Upper lobe of left lung (tissue), 6 donors: ENCODE results near the gene SLC17A3. TPM values are rescaled to one million over a fixed set of nuclear protein-coding genes. Genes with fewer than 3 reads are reported as not detected.

Experiments
- ATAC-seq, 2 donors: fragments of 200-7000 bp; cut with Tn5 transposase; one replicate each; pipeline ENCODE4 v1.9.1; 2022; ENCODE audit warnings: mild to moderate bottlenecking in 2 of 2, moderate library complexity in 2 of 2; ENCODE audit not compliant: low FRiP score in 2 of 2
- DNase-seq, 2 donors: peaks; one replicate each; pipeline ENCODE4 v3.0.0-alpha.2; 2019 to 2020
- H3K27ac ChIP-seq, 4 donors: fragments of 200-600 bp; sonication (generic); one replicate each; pipeline ENCODE4 v1.5.1; 2016 to 2019
- H3K27me3 ChIP-seq, 4 donors: fragments of 200-600 bp; sonication (generic); one replicate each; pipeline ENCODE4 v1.5.1; 2017 to 2019
- H3K36me3 ChIP-seq, 4 donors: fragments of 200-600 bp; sonication (generic); one replicate each; pipeline ENCODE4 v1.5.1; 2016 to 2019
- H3K4me1 ChIP-seq, 4 donors: fragments of 200-600 bp; sonication (generic); one replicate each; pipeline ENCODE4 v1.5.1; 2018 to 2019
- H3K4me3 ChIP-seq, 4 donors: fragments of 200-600 bp; sonication (generic); one replicate each; pipeline ENCODE4 v1.5.1; 2017 to 2019; ENCODE audit warnings: mild to moderate bottlenecking in 2 of 4, moderate library complexity in 1 of 4
- H3K9me3 ChIP-seq, 4 donors: fragments of 200-600 bp; sonication (generic); one replicate each; pipeline ENCODE4 v1.5.1; 2018 to 2019
- EP300 ChIP-seq, 4 donors: sonication (generic); formaldehyde crosslinking; IDR thresholded peaks; one replicate each; pipeline ENCODE4 v1.5.1; 2017; ENCODE audit warnings: antibody characterized with exemption in 4 of 4, control low read depth in 2 of 4
- POLR2A ChIP-seq, 4 donors: fragments of 450-650 bp; IDR thresholded peaks; one replicate each; pipeline ENCODE4 v1.5.1; 2016 to 2017; ENCODE audit warnings: antibody characterized with exemption in 4 of 4, mild to moderate bottlenecking in 2 of 4
- POLR2AphosphoS5 ChIP-seq, 2 donors: sonication (generic); formaldehyde crosslinking; IDR thresholded peaks; one replicate each; pipeline ENCODE4 v1.5.1; 2017; ENCODE audit warnings: antibody characterized with exemption in 2 of 2
- WGBS, 2 donors: methylation state at CpG; one replicate each; pipeline ENCODE4 v1.1.5; 2017 to 2018; 5-methylcytosine and 5-hydroxymethylcytosine counted together
- total RNA-seq, 6 donors: library from RNA; depleted of rRNA in 4 of 6; stranded (reverse); fragments of >200 nt in 4 of 6; gene quantifications; one replicate each; pipeline versions ENCODE4 v1.1.0 to v1.2.1, GENCODE V29; 2016 to 2021
- TF ChIP-seq, protein P1 (sequence below), 6 experiments: fragments of 450-650 bp in 4 of 6; fragments of 200-600 bp in 2 of 6; sonication (generic) in 2 of 6; IDR thresholded peaks; one replicate each; pipeline ENCODE4 v1.5.1; 2016 to 2019; ENCODE audit warnings: antibody characterized with exemption in 6 of 6
- donor health status: DM: no; HTN: no; CAD: no; lungs with moderate emphysema.
- donor health status: DM: no; HTN: yes; CAD: no; lungs with severe emphysema.

The SLC17A3 gene
- total RNA-seq, 6 donors from 2014 or later = 0.40 TPM; not detected in 5

GRCh38 chr6:25899123-25899522, 25.1 kb upstream of the SLC17A3 start:
- 59 to 72% methylated on average over 2 of the region's 2 CpGs for WGBS, 2 donors
- no peak overlapping the region for H3K4me3 ChIP-seq
- H3K9me3 ChIP-seq = no peaks in the 10 kb centered on the region
- H3K36me3 ChIP-seq = no peaks in the 10 kb centered on the region
- DNase-seq = no peak
- H3K27ac ChIP-seq = no peak overlapping the region
- ATAC-seq = no peak
- TF ChIP-seq, protein P1, sequence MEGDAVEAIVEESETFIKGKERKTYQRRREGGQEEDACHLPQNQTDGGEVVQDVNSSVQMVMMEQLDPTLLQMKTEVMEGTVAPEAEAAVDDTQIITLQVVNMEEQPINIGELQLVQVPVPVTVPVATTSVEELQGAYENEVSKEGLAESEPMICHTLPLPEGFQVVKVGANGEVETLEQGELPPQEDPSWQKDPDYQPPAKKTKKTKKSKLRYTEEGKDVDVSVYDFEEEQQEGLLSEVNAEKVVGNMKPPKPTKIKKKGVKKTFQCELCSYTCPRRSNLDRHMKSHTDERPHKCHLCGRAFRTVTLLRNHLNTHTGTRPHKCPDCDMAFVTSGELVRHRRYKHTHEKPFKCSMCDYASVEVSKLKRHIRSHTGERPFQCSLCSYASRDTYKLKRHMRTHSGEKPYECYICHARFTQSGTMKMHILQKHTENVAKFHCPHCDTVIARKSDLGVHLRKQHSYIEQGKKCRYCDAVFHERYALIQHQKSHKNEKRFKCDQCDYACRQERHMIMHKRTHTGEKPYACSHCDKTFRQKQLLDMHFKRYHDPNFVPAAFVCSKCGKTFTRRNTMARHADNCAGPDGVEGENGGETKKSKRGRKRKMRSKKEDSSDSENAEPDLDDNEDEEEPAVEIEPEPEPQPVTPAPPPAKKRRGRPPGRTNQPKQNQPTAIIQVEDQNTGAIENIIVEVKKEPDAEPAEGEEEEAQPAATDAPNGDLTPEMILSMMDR (IDR thresholded peaks at IDR 0.05) = no peak
- TF ChIP-seq POLR2AphosphoS5 (IDR thresholded peaks at IDR 0.05) (no peak), POLR2A (IDR thresholded peaks at IDR 0.05) (no peak), EP300 (IDR thresholded peaks at IDR 0.05) (no peak)
- no peaks in the 10 kb centered on the region for H3K27me3 ChIP-seq
- H3K4me1 ChIP-seq = no peaks in the 10 kb centered on the region

GRCh38 chr6:25898289-25898977, 24.4 kb upstream of the SLC17A3 start:
- Histone ChIP-seq H3K9me3 (no peaks in the 10 kb centered on the region), H3K4me1 (no peaks in the 10 kb centered on the region), H3K27me3 (no peaks in the 10 kb centered on the region), H3K4me3 (no peak overlapping the region), H3K36me3 (no peaks in the 10 kb centered on the region), H3K27ac (no peak overlapping the region)
- no peak for TF ChIP-seq POLR2A (IDR thresholded peaks at IDR 0.05)
- DNase-seq (no peak), ATAC-seq (no peak)
- 80 to 84% methylated on average over 5 of the region's 5 CpGs for WGBS, 2 donors

GRCh38 chr6:25896252-25896651, 22.2 kb upstream of the SLC17A3 start:
- Histone ChIP-seq H3K9me3 (no peaks in the 10 kb centered on the region), H3K4me1 (no peaks in the 10 kb centered on the region), H3K27ac (no peak overlapping the region), H3K27me3 (no peaks in the 10 kb centered on the region), H3K36me3 (no peaks in the 10 kb centered on the region), H3K4me3 (no peak overlapping the region)
- ATAC-seq = no peak
- DNase-seq = no peak
- 71 to 82% methylated on average over 3 of the region's 3 CpGs for WGBS, 2 donors
- TF ChIP-seq EP300 (IDR thresholded peaks at IDR 0.05) (no peak), POLR2A (IDR thresholded peaks at IDR 0.05) (no peak), POLR2AphosphoS5 (IDR thresholded peaks at IDR 0.05) (no peak)
- TF ChIP-seq, protein P1 (IDR thresholded peaks at IDR 0.05) = no peak

GRCh38 chr6:25895771-25896170, 21.7 kb upstream of the SLC17A3 start:
- Histone ChIP-seq H3K4me1 (no peaks in the 10 kb centered on the region), H3K4me3 (no peak overlapping the region), H3K27ac (no peak overlapping the region), H3K9me3 (no peaks in the 10 kb centered on the region), H3K36me3 (no peaks in the 10 kb centered on the region), H3K27me3 (no peaks in the 10 kb centered on the region)
- 70 to 71% methylated on average over 1 of the region's 1 CpG for whole genome bisulfite sequencing, 2 donors
- no peak for ATAC-seq
- no peak for TF ChIP-seq POLR2AphosphoS5 (IDR thresholded peaks at IDR 0.05)
- TF ChIP-seq, protein P1 (IDR thresholded peaks at IDR 0.05) = no peak
- TF ChIP-seq POLR2A (IDR thresholded peaks at IDR 0.05) = no peak
- TF ChIP-seq EP300 (IDR thresholded peaks at IDR 0.05) = no peak
- no peak for DNase-seq

DNA sequence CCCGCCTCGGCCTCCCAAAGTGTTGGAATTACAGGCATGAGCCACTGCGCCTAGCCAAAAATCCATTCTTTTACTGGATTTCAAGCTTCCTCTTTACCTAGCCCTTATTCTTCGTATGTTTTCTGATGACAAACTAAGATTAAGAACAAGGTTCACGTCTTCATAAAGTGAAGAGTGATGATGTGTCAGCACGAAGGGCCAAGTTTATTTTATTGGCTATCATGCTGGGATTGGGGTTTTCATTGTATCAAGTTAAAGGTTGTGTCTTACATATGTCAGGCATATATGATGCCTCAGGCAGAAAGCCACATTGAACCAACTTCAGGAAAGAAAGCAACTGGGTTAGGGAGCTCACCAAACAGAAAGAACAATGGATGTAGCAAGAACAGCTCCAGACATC, 19.7 kb upstream of the SLC17A3 start:
- no peaks in the 10 kb centered on the region for H3K4me1 ChIP-seq
- H3K4me3 ChIP-seq = no peak overlapping the region
- 87 to 89% methylated on average over 6 of the region's 6 CpGs for WGBS, 2 donors
- H3K27me3 ChIP-seq = no peaks in the 10 kb centered on the region
- TF ChIP-seq EP300 (IDR thresholded peaks at IDR 0.05) (no peak), POLR2AphosphoS5 (IDR thresholded peaks at IDR 0.05) (no peak), POLR2A (IDR thresholded peaks at IDR 0.05) (no peak)
- TF ChIP-seq, protein P1 (IDR thresholded peaks at IDR 0.05) = no peak
- no peak overlapping the region for H3K27ac ChIP-seq
- H3K9me3 ChIP-seq = no peaks in the 10 kb centered on the region
- ATAC-seq (no peak), DNase-seq (no peak)
- H3K36me3 ChIP-seq = no peaks in the 10 kb centered on the region
